HG03460 (cell line): ENCODE measurements around the gene SIK3.
A peak's percentile ranks its signal among the peaks of the same experiment; 100 is the strongest.

Source experiments
- ATAC-seq: cut with Tn5 transposase; IDR thresholded peaks from one replicate; pipeline ENCODE4 v1.9.1; 2021; ENCODE audit not compliant: unreplicated experiment

SIK3 gene

DNA sequence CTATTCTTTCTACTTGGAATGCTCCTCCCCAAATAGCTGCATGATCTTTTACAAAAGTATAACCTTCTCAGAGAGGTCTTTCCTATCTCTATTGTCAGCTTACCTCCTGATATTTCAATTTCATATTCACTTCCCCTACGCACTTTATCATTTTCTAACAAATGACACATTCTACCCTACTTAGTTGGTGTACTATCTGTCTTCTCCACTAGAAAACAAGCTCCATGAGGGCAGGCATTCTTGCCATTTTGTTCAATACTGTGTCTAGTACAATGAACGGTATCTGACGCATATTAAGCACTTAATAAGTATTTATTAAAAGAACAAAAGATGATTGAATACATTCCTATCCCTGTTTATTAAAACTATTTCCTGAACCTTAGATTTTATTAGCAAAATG is 164.3 kb downstream of the SIK3 start:
- ATAC-seq: no peak

DNA sequence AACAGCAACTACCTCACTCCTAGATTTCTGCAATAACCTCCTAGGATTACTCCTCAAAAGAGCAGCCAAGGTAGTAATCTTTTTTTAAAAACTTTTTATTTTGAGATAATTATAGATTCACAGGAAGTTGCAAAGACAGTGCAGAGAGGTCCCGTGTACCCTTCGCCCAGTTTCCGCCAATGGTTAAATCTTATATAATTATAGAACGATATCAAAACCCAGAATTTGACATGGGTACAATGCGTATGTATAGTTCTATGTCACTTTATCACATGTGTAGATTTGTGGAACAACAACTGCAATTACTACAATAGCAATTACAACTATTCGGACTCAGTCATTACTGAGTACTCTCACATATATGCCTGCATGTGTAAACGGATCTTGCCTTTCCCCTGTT is 166.0 kb downstream of the SIK3 start:
- no peak for ATAC-seq

DNA sequence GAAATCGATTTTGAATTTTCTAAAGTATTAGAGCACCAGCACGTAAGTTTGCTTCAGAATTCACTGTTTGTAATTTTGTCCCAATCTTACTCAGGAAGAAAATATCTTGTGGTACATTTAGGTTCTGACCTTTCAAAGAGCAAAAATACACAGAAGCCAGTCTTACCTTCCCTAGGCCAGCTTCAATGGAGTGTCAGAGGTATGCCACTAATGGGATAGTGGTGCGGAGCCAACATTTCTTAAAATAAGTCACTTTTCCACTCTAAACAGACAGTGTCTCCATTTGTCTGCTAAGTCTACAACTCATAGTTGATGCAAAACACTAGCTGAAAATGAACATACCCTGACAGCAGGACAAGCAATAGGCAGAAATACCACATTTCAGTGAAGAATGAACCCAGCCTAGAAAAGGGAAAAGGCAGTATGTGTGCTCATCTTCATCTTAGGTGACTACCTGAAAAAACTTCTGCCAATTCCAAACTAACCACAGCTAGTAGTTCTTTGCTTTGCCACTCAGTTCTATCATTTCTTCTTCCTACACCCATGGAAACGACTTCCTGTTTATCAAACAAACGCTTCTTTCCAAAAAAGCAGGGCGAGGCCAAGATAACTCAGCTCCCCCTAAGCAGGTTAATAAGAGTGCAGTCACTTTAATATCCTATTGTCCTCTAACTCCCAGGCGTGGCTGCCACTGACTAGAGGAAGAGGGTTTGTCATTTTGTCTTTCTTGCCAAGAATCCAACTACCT is 166.8 kb downstream of the SIK3 start:
- no peak for ATAC-seq

- ATAC-seq: no peak
Measured at GRCh38 chr11:116930586-116930985, 167.6 kb downstream of the SIK3 start.

DNA sequence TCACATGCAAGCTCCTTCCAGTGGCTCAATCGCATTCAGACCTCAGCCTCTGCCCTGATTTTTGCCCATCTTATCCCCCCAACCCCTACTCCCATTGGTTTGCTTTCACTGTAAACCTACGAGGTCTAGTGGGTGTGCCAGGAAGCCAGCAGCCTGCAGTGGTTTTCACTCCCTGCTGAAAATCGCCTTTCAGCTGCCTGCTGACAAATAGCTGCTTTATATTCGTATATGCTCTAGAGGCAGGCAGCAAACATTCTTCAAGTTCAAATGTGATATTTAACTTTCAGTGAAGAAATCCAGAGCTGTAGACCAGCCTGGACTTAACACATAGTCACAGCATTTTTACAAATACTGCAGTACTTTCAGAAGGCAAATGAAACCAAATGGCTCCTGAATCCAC is 168.1 kb downstream of the SIK3 start:
- ATAC-seq: no peak

DNA sequence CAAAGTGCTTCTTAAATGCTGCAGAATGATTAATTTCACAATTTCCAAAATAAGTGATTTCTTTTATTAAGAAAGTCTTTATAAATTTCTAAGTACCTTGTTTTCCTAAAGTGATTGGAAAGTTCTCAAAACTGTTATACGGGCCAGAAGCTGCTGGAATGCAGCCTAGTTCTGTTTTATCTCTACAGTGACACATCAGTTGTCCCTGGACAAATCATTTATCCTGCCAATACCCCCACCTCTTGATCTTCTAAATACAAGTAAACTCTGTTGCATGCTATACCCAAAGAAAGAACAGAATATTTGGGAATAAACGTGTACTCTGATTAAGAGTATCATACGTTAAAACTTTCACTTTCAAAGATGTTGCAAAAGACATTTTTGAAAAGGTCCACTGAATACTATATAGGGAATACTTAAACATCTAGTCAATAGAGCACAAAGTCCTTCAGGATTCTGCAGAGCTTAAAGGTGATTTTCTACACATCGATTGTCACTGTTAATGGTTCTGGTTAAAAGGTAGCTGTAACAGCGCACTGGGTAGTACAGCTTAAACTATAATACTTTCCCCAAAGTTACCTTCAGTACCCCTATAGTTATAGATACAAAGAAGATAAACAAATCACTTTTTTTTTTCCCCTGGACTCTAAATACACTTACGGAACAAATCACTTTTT is 168.7 kb downstream of the SIK3 start:
- no peak for ATAC-seq

- no peak for ATAC-seq
Measured at GRCh38 chr11:116928845-116929244, 169.4 kb downstream of the SIK3 start.

DNA sequence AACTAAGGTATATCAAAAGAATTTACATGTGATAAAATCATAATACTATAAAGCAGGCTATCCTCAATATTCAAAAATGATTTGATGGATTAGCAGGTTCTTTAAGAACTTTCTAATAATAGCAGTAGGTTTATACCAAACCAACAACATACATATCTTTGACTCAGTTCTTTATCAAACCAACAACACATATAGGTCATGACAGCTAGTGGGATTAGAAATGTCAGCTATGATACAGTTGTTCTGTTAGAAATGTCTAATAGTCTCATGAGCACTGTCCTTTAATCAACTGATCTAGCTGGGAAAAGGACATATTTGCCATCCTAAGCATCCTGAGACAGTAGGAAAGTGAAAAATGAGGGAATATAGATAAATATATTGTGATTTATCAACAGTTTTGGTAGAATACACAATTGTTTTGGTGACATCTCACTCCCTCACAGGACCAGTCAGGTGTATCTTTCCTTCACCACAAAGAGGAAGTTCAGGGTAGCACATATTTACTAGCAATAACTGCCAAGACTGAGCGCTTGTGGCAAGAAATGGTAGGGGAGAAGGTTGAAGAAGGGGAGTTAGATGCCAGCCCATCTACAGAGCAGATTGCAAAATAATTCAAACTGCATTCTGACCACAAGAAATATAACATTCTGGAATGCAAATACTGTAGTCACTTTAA is 170.0 kb downstream of the SIK3 start:
- ATAC-seq: peak; percentile 62

- ATAC-seq: no peak
Measured at GRCh38 chr11:116927163-116927974, 170.9 kb downstream of the SIK3 start.

DNA sequence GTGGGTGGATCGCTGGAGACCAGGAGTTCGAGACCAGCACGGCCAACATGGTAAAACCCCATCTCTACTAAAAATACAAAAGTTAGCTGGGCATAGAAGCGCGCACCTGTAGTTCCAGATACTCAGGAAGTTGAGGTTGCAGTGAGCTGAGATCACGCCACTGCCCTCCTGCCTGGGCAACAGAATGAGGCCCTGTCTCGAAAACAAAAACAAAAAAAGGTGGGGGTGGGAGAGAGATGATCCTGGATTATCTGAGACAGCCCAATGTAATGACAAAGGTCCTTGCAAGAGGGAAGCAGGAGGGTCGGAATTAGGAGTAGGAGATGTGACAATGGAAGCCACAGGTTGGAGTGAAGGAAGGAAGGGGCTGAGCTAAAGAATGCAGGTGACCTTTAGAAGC is 173.2 kb downstream of the SIK3 start:
- no peak for ATAC-seq

DNA sequence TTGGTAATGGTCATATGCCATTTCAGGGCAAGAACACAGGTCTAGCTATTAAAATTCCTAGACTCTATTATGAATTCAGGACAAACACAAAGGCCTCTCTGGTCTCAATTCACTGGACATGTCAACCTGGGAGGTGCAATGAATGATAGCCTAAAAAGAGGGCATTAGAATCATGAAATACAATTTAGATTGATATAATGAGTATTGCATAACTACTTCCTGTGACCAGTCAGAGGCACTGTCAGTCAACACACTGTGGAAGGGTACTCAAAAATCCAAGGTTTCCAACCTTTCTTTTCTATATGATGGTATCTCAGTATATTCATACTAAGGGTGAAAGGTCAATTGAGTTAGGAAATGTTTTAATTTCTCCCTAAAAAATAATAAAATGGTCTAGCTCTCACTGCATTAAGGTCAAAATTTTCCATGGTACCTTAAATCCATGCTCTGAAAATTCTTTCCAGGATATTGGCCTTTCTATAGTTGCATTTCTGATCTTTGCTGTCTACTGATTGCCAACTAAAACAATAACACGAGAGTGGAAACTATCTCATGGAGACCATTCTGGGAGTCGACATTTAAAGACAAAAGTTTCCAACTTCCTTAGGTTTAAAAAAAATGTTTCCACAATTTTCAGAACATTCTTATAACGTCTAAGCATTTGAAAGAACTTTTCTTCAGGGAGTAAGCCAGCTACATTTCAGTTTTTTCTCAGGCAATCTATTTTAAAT is 179.1 kb downstream of the SIK3 start:
- no peak for ATAC-seq

- ATAC-seq: no peak
Measured at GRCh38 chr11:116917632-116918031, 180.6 kb downstream of the SIK3 start.

GRCh38 chr11:116916886-116917285 is 181.3 kb downstream of the SIK3 start:
- ATAC-seq: no peak

DNA sequence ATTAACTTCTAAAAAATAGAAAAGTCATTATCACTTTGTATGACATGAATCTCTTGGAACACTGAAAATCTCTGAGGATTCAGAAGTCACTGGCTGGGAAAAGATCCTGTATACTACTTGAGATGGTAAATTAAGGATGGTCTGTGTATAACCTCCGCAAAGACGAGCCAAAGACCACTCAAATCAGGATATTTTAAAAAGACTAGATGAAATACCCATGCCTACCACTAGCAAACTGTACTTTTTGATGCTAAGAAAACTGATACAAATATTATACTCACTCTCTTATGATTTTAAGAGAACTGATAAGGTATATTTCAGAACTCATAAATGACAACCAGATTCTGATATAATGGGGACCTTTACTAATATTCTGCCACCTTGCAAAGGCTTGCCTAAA is 182.2 kb downstream of the SIK3 start:
- no peak for ATAC-seq

DNA sequence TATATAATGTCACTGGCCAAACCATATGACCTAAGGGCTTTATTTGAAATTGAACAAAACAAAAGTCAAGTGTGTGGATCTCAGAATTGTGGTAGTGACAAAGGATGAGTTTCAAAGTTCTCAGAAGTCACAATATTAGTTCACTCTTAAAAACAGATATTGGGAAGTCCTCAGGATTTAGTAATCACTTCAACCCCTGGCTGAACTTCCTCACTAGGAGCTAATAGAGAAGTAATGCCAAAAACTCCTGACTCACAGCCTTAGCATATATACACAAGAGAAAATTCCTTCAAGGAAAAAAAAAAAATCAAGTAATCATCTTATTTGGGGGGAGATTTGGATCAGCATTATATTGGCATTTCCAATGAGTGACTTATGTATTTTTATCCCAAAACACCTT is 185.2 kb downstream of the SIK3 start:
- ATAC-seq: no peak

DNA sequence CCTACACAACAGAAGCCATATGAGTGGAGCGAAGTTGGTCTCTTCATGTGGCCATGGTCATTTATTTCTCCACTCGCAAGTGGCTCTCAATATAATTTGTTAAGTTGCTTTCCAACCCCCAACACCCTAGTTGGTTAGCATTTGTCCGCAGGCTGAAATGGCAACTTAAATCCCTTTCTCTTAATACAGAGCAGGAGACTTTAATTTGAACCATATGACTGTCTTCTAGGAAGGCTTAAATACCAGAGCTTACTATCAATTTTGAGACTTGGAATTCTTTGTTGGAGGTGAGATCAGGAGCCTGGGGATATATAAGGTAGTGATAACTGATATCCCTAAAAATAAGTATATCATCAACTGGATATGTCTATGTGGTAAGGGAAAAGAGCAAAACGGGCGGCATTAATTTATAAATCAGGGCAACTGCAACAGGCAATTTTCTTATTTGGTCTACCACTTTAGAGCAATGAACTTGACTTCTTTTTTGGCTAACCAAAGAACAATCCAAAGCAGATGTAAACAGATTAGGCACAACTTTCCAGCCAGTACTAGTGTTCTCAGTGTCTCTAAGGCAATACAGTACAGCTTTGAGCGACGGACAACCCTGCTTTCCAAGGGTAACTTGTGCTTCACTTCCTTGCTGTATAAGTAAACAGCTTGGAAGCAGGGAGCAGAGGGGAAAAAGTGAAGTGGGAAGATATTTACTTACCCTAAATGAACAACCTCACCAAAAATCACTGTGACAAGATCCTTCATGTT is 186.1 kb downstream of the SIK3 start:
- no peak for ATAC-seq

- ATAC-seq: no peak
Measured at GRCh38 chr11:116910847-116911246, 187.4 kb downstream of the SIK3 start.

GRCh38 chr11:116910378-116910777 is 187.8 kb downstream of the SIK3 start:
- no peak for ATAC-seq

DNA sequence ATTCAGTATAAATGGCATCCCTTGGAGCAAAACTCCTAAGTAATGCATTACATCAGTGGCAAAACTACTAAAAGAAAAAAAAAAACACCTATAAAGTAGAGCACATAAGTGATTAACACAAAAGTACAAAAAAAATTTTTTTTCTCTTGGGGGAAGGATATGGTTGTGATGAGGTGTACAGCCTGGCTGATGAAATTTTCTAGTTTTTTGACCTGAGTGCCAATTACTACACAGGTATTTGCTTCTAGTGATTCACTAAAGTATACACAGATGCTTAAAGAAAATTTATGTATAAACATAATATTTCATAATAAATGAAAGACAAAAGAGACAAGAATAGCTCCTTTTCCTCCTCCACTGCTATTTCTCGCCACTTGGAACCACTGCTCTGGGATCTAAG is 189.0 kb downstream of the SIK3 start:
- ATAC-seq: no peak

GRCh38 chr11:116906479-116906878 is 191.7 kb downstream of the SIK3 start:
- ATAC-seq: no peak
